NCI-H187 treated with DMSO at 0.1 percent for 48 hours (cell line): Measurements from ENCODE around the gene ALLC.
"Not testable (repeated sequence)": the region's sequence is repeated elsewhere in the genome, so short reads cannot be mapped to it uniquely, and the experiment has no call there.

ENCODE experiments used
- DNase-seq: peaks from one replicate; lab custom pipeline; 2025; lab: John Stamatoyannopoulos, UW

Gene ALLC

DNA sequence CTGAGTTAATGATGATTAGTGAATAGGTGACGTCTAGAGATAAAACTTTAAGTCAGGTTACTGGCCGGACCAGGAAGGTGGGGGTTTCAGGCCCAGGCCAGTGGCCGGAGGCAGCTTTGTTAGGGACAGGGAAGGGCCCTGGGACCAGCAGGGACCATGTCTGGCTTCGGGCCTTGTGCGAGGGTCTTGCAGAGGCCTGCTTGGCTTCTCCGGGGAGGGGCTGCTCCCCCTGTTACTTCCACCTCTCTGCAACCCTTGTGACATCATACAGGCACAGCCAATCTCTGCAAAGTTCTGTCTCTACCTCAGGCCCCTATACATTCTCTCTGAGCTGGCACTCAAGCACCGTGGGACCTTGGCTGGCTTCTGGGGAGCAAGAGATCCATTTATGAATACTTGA, at the start of gene ALLC:
ALLC (plus strand) TSS at position 320 of the 400 bp plus-strand sequence. CDS start 12,958 bp downstream, outside the sequence.
- no peak for DNase-seq

DNA sequence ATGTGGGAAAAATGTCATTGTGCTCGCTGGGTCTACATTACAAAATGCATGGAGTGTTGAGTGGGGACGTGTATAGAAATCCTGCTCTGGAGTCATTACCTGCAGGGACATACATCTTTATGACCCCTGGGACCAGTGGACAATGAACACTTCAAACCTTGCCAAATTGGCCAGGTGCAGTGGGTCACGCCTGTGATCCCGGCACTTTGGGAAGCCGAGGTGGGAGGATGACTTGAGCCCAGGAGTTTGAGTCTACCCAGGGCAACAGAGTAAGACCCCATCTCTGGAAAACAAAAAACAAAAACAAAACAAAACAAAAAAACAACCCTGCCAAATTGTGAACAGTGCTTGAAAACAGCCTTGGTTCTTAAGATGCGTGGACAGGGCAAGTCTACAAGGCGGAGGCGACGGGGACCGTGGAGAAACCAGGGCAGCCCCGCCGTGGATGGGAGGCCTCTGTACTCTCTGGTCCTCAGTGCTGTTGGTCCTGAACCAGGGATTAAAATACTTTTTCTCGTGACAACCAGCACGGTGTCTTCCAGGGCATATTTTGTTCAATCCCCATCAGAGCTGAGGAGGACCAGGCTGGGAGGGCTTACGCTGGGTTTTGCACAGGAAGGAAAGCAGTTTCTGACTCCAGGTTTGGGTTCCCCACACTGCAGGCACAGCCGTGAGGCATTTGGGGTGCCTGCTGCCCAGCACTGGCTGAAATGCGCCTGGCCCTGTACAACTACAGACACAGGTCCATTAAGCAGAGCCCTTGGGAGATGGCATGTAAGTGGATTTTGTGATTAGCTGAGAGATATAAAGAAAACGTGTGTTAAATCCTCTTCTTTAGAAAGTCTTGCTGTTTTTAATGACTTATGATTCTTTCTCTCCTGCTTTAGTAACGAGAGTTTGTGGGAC, 49.4 kb upstream of the ALLC start:
- DNase-seq: no peak

DNA sequence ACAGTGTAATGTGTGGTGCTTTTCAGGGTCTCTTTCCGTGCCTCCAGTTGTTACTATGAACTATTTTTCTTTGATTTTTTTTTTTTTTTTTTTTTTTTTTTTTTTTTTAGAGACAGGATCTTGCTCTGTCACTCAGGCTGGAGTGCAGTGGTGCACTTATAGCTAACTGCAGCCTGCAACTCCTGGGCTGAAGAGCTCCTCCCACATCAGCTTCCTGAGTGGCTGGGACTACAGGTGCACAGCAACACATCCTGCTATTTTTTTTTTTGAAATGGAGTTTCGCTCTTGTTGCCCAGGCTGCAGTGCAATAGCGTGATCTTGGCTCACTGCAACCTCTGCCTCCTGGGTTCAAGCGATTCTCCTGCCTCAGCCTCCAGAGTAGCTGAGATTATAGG, 48.7 kb upstream of the ALLC start:
- peak; percentile 79 for DNase-seq

GRCh38 chr2:3610415-3610814, 47.6 kb upstream of the ALLC start:
- no peak for DNase-seq

DNA sequence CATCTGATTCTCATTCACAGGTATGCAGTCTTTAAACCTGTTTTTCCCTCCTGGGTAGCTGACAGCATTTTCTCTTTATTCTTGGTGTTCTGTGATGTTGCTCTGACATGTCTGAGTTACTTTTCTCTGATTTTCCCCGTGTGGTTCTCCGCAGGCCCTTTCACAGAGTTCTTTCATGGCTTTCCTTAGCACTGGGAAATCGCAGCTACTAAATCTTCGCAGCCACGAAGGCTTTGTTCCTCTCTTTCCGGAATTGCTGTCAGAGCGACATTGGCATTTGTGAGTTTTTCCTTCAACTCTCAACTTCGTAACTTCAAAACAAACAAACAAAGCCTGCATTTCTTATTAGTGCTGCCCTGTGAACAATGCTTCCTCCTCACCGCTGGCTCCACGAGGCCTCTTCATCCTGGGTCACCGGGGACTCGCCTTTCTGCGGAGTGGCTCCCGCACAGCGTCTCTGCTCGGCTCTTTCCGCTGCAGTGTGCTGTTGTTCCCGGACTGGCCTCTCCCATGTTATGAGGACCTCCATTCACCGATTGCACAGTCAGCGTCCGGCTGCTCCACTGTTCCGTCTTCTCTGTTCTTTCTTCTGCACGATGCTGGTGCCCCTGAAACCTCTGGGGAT, 47.0 kb upstream of the ALLC start:
- no peak for DNase-seq

GRCh38 chr2:3611589-3611988, 46.4 kb upstream of the ALLC start:
- DNase-seq: no peak

DNA sequence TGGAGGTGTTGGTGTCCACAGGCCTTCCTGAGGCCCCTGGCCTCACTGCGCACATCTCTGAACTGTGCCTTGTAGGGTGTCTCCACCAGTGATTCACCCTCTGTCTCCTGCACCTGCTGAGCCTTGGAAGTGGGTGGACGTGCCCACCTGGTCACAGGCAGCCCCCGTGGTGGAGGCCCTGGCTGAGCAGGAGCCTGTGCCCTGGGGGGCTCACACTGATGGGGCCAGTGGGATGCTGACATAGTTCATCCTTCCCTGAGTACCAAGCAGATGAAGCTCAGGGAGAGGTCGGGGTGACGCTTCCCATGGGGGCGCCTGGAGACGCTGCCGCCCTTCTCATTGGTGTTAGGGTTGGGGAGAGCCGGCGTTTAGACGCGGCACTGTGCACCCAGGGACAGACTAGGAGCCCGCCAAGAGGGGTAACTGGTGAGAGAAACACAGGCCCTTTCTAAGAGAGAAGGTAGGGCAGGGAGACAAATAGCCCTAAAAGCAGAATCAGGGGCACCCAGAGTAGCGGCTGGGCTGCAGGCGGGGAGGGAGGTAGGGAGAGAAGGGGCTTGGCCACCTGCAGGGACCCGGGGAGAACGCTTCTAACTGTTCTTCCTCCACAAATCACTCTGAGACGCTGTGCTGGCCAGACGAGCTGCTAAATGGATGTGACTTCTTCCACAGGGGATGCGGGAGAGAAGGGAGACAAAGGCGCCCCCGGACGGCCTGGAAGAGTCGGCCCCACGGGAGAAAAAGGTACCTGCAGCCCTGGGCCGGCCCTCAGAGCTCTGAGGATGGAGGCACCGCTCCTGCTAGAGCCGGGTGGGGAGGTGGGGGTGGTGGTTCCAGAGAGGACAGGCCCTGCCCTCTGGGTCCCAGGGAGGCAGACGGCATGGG, 45.1 kb upstream of the ALLC start:
- no peak for DNase-seq

DNA sequence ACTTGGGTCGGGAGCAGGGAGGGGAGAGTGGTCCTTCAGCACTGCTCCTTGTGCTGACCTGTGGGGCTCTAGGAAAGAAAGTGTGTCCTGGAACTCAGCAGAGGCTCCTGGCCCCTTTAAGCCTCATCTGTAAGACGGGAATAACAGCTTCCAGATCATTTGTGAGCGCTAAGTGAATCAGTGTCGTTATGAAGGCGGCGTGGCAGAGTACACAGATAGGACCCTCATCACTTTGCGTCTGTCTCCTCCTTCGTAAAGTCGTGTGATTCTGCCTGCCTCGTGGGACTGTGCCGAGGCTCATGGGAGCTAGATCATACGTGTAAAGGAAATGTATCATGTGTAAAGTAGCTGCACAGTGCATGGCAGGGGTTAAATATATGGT, 44.5 kb upstream of the ALLC start:
- no peak for DNase-seq

DNA sequence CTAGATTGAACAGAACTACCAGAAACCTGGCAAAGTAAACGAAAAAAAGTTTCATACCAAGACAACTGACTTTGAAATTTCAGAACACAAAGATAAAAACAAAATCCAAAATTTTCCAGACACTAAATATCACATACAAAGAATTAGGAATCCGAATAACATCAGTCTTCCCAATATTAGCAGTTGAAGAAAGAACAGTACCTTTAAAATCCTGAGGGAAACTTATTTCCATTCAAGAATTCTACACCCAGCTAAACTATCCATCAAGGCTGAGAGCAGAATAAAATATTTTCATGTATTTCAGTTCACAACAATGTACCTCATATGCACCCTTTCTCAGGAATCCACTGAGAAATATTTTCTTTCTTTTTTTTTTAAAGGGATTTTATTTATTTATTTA, 43.3 kb upstream of the ALLC start:
- not testable (repeated sequence) for DNase-seq

GRCh38 chr2:3615541-3616200, 42.3 kb upstream of the ALLC start:
- not testable (repeated sequence) for DNase-seq

DNA sequence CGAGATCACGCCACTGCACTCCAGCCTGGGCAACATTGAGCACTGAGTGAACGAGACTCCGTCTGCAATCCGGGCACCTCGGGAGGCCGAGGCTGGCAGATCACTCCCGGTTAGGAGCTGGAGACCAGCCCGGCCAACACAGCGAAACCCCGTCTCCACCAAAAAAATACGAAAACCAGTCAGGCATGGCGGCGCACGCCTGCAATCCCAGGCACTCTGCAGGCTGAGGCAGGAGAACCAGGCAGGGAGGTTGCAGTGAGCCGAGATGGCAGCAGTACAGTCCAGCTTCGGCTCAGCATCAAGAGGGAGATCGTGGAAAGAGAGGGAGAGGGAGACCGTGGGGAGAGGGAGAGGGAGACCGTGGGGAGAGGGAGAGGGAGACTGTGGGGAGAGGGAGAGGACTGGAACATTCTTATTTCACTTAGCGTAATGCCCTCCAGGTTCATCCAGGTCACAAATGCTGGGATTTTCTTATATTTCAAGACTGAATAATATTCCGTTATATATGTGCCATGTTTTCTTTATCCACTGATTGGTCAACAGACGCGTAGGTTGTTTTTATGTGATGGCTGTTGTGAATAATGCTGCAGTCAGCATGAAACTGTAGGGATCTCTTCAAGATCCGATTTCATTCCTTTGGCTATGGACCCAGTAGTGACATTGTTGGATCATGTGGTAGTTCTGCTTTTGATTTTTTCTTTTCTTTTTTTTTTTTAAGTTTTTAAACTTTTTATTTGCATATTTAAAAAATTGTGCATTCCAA, 41.4 kb upstream of the ALLC start:
- not testable (repeated sequence) for DNase-seq

- DNase-seq: no peak
These were observed 40.7 kb upstream of the ALLC start for GRCh38 chr2:3617198-3617890.

DNA sequence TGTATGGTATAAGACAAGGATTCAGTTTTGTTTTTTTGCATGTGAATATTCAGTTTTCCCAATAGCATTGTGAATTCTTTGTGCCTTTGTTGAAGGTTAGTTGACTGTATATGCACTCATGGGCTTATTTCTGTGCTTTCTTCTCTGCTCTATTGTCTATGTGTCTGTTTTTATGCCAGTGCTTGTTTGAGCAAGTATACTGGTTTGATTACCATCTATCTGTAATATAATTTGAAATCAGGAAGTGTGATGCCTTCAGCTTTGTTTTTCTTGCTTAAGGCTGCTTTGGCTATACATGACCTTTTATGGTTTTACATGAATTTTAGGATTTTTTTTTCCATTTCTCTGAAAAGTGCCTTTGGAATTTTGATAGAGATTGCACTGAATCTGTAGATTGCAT, 39.6 kb upstream of the ALLC start:
- DNase-seq: no peak

GRCh38 chr2:3619033-3619432, 39.0 kb upstream of the ALLC start:
- no peak for DNase-seq

DNA sequence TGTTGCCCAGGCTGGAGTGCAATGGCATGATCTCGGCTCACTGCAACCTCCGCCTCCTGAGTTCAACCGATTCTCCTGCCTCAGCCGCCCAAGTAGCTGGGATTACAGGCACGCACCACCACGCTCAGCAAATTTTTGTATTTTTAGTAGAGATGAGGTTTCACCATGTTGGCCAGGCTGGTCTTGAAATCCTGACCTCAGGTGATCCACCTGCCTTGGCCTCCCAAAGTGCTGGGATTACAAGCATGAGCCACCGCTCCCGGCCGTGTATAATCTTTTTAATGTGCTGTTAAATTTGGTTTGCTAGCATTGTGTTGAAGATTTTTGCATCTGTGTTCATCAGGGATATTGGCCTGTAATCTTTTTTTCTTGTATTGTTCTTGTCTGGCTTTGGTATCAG, 38.3 kb upstream of the ALLC start:
- DNase-seq: not testable (repeated sequence)

GRCh38 chr2:3620834-3621233, 37.2 kb upstream of the ALLC start:
- no peak for DNase-seq

DNA sequence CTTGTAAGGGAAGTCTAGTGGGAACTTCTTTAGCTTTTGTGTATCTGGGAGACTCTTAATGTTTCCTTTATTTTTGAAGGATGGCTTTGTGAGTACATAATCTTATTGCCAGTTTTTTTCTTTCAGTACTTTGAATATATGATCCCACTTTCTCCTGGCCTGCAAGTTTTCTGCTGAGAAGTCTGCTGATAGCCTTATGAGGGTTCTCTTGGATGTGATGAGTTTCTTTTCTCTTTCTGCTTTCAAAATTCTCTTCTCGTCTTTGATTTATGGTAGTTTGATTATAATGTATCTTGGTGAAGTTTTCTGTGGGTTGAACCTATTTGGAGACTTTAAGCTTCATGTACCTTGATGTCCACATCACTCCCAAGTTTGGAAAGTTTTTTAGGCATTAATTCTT, 35.0 kb upstream of the ALLC start:
- DNase-seq: no peak

DNA sequence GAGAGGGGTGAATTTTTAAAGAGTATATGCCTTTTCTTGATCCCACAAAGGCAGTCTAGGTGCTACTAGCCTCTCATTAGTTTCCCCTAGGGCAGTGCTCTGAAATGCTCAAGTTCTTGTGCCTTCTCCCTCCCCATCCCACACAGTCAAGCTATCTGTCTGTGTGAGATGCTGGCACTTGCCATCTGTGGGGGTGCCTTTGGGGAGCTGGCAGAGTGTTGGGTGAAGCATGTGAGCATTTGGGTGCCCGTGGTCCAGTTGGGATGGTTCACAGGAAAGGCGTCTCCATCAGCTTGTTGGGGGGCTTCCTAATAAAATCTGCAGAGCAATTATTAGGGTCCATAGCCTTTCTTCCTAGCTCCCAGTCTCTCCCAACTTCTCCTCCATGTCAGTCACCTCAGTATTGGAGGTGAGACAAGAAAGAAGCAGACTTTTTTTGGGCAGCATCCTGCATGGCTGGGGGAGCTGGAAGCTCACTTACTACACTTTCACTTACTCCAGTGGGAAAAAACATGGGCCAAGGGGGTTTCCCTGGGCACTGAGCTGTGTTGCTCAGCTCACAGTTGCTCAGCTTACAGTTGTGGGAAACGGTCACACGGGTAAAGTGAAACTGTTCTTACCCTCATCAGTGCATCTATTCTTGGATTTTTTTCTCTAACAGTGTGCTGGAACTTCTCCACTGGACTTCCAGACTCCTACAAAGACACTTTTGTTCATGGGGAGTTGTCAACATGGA, 33.8 kb upstream of the ALLC start:
- no peak for DNase-seq

DNA sequence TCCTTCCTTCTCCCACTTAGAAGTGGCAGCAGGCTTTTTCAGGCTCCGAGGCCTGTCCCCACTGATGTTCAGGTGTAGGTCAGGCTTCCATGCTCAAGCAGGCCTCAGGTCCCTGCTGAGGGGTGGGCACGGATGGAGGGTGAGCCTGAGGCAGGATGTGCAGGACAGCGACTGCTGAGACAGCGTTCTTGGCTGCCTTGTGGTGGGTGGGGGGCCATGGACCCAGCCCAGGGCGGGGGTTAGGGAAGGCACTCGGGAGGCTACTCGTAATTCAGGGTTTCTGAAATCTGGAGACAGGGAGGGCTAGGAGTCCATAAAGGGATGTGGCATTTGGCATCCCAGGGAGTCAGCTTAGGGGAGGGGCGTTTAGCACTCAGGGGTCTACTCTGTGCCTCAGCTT, 32.8 kb upstream of the ALLC start:
- DNase-seq: no peak
